Activated naive CD8-positive, alpha-beta T cell treated with anti-CD3 and anti-CD28 coated beads, Interleukin-2, amount 50 U/mL, for 24 hours (primary cell): ENCODE data around the gene C1GALT1C1L.
"Not testable (repeated sequence)": the region's sequence is repeated elsewhere in the genome, so short reads cannot be mapped to it uniquely, and the experiment has no call there.

Source experiments
- ATAC-seq: fragments of 150-1000 bp; cut with Tn5 transposase; one replicate; pipeline ENCODE4 v1.10.0; 2021
- DNase-seq: peaks from one replicate; pipeline ENCODE4 v3.0.0; 2021
- H3K27ac Mint-ChIP-seq: one replicate; pipeline ENCODE4 v1.8.0; 2021; ENCODE audit warnings: mild to moderate bottlenecking, mixed read lengths
- H3K27me3 Mint-ChIP-seq: one replicate; pipeline ENCODE4 v1.8.0; 2021; ENCODE audit warnings: mixed read lengths
- H3K36me3 Mint-ChIP-seq: one replicate; pipeline ENCODE4 v1.8.0; 2021; ENCODE audit warnings: low read depth, mixed read lengths
- H3K4me1 Mint-ChIP-seq: one replicate; pipeline ENCODE4 v1.8.0; 2021; ENCODE audit warnings: mixed read lengths
- H3K4me3 Mint-ChIP-seq: one replicate; pipeline ENCODE4 v1.8.0; 2021; ENCODE audit warnings: mild to moderate bottlenecking, moderate library complexity, mixed read lengths
- H3K9me3 Mint-ChIP-seq: one replicate; pipeline ENCODE4 v1.8.0; 2021; ENCODE audit warnings: mixed read lengths

Gene C1GALT1C1L

DNA sequence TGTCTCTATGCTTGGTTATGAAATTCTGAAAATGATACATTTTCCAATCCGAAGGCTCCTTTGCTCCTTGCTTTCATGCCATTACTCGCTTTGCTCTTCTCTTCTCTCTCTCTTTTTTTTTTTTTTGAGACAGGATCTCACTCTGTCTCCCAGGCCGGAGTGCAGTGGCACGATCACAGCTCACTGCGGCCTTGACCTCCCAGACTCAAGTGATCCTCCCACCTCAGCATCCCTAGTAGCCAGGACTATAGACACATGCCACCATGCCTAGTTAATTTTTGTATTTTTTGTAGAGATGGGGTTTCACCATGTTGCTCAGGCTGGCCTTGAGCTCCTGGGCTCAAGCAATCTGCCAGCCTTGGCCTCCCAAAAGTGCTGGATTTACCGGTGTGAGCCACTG lies 21.9 kb upstream of the C1GALT1C1L start:
- not testable (repeated sequence) for H3K4me1 Mint-ChIP-seq, H3K36me3 Mint-ChIP-seq, H3K27me3 Mint-ChIP-seq, DNase-seq, H3K27ac Mint-ChIP-seq, ATAC-seq, H3K4me3 Mint-ChIP-seq, H3K9me3 Mint-ChIP-seq

DNA sequence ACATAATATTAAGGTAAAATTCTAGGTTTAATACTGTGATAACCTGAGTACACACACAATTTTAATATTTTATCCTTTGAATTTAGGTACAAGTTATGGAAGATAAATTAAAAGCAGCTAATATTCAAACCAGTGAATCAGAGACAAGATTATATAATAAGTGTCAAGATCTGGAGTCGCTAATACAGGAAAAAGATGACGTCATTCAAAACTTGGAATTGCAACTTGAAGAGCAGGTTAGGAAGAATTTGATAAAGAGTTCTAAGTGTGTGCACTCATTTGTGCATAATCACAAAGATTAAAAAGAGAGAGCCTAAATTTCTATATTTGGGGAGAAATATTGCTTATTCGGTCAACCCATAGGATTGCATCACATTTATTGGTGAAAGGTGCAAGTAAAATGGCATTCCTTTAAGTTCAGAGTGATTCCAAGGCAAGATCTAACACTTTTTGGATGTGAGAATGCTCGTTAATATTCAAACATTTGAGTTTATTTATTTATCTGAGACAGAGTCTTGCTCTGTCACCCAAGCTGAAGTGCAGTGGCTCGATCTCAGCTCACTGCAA lies 16.3 kb upstream of the C1GALT1C1L start:
- DNase-seq = no peak
- Mint-ChIP-seq H3K4me1 (no peaks in the 10 kb centered on the region), H3K27me3 (peaks cover 5% of the 10 kb centered on the region), H3K9me3 (no peaks in the 10 kb centered on the region), H3K4me3 (no peak overlapping the region), H3K27ac (no peak overlapping the region), H3K36me3 (no peaks in the 10 kb centered on the region)
- no peak for ATAC-seq

DNA sequence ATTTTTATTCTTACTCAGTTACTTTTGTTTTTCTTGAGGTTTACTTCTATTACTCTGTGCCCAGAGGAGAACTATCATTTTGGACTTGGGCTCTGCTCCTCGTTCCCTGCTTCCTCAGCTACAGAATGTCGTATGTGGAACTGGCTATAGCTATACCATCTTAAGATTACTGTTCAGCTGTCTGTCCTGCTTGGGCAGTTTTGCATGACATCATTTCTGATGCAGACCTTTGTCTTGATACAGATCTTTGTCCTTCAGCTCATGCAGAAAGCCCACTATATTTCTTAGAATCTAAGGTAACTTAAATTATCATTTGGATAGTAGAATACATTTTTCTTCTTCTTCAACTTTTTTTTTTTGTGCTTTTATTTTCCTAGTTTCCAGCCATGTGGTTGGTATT lies 13.8 kb upstream of the C1GALT1C1L start:
- Mint-ChIP-seq H3K4me1 (peaks cover 2% of the 10 kb centered on the region), H3K27ac (no peak overlapping the region), H3K9me3 (no peaks in the 10 kb centered on the region), H3K27me3 (peaks cover 5% of the 10 kb centered on the region), H3K4me3 (no peak overlapping the region), H3K36me3 (no peaks in the 10 kb centered on the region)
- ATAC-seq (no peak), DNase-seq (no peak)

DNA sequence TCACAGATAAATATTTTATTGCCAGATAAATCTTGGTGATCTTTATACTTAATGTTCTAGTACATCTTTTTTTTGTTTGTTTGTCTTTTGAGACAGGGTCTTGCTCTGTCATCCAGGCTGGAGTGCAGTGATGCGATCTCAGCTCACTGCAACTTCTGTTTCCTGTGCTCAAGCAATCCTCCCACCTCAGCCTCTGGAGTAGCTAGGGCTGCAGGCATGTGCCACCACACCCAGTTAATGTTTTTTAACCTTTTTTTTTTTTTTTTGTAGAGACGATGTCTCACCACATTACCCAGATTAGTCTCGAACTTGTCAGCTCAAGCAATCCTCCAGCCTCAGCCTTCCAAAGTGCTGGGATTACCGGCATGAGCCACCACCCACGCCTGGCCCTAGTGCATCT lies 9.1 kb upstream of the C1GALT1C1L start:
- Mint-ChIP-seq H3K27ac (no peak overlapping the region), H3K9me3 (no peaks in the 10 kb centered on the region), H3K27me3 (peaks cover 6% of the 10 kb centered on the region), H3K36me3 (no peaks in the 10 kb centered on the region), H3K4me1 (peaks cover 2% of the 10 kb centered on the region), H3K4me3 (no peak overlapping the region)
- ATAC-seq (no peak), DNase-seq (no peak)

DNA sequence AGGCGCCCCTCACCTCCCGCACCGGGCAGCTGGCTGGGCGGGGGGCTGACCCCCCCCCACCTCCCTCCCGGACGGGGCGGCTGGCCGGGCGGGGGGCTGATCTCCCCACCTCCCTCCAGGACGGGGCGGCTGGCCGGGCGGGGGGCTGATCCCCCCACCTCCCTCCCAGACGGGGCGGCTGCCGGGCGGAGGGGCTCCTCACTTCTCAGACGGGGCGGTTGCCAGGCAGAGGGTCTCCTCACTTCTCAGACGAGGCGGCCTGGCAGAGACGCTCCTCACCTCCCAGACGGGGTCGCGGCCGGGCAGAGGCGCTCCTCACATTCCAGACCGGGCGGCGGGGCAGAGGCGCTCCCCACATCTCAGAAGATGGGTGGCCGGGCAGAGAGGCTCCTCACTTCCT lies 1.6 kb upstream of the C1GALT1C1L start:
- DNase-seq, ATAC-seq, H3K4me3 Mint-ChIP-seq, H3K36me3 Mint-ChIP-seq, H3K27ac Mint-ChIP-seq, H3K9me3 Mint-ChIP-seq, H3K4me1 Mint-ChIP-seq: not testable (repeated sequence)
- H3K27me3 Mint-ChIP-seq = peaks cover 15% of the 10 kb centered on the region

DNA sequence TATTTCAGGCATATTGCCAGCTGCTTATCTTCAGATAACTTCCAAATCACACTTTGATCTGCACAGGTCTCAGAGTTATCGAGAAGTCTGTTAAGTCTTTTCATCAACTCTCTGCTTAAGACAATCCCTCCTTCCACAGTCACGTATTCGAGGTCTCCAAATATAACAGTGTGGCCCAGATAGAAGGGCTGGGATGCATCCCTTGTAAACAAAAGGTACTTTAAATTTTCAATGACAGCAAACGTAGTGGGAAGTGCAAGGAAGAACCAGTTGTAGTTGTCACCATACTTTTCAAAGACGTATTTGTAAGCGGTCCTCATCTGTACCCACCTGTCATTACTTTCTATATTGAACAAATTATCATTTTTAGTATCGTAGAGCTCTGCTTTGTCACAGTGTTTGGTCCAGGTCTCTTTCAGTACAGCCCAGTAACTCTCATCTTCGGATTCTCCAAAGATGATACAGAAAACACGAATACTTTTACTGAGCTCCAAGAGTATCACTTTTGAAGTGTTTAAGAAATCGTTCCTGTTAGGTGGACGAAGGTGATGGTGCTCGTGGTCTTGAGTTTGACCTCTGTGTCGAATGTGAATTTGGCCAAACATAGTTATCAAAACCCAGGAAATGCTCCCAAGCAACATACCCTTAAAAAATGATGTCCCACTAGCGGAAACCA lies 445 bp downstream of the C1GALT1C1L start:
- Mint-ChIP-seq H3K4me3 (peak overlapping the region; percentile 35), H3K9me3 (peaks cover 12% of the 10 kb centered on the region), H3K27me3 (peaks cover 25% of the 10 kb centered on the region), H3K4me1 (peaks cover 5% of the 10 kb centered on the region), H3K36me3 (peaks cover 3% of the 10 kb centered on the region), H3K27ac (no peak overlapping the region)
- ATAC-seq (no peak), DNase-seq (no peak)

DNA sequence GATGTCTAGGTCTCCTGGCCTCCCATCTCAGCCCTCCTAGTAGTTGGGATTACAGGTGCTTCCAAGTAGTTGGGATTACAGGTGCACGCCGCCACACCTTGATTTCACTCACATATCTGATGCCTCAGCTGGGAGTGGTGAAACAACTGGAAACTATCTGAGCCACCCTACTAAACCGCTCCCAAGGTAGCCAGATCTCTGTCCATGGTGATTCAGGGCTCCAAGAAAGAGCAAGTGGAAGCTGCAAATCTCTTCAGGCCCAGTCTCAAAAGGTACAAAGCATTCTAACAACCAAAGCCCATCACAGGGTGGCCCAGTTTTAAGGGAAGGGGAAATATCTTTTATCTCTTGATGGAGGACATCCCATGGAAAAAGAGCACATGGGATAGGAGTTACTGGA lies 19.0 kb downstream of the C1GALT1C1L start:
- H3K9me3 Mint-ChIP-seq = no peaks in the 10 kb centered on the region

DNA sequence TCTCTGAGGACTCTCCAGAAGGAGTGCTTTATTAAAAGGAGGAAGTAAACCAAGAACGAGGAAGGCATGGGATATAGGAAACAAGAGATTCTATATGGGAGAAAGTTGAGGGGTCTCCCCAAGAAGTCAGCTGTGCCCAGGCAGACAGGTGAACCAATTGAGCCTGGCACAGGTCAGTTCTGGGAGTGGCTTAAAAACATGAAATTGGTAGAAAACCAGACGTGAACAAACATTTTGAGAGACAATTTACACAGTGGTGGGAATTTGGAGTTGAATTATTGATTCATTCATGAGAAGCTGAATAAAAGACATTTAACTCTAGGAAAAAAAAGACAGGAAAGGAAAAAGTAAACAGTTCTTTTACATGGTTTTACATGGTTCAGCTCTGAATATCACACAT lies 22.7 kb downstream of the C1GALT1C1L start:
- ATAC-seq (no peak), DNase-seq (no peak)
- no peak overlapping the region for H3K27ac Mint-ChIP-seq
- no peaks in the 10 kb centered on the region for H3K9me3 Mint-ChIP-seq
- no peaks in the 10 kb centered on the region for H3K36me3 Mint-ChIP-seq
- no peak overlapping the region for H3K4me3 Mint-ChIP-seq
- H3K4me1 Mint-ChIP-seq = no peaks in the 10 kb centered on the region
- H3K27me3 Mint-ChIP-seq = peaks cover 9% of the 10 kb centered on the region

More for the DNA sequence above, 19.0 kb downstream of the C1GALT1C1L start:
- no peak overlapping the region for H3K4me3 Mint-ChIP-seq
- no peak overlapping the region for H3K27ac Mint-ChIP-seq
- no peak for ATAC-seq
- peaks cover 9% of the 10 kb centered on the region for H3K27me3 Mint-ChIP-seq
- no peak for DNase-seq
- H3K36me3 Mint-ChIP-seq = no peaks in the 10 kb centered on the region
- no peaks in the 10 kb centered on the region for H3K4me1 Mint-ChIP-seq

DNA sequence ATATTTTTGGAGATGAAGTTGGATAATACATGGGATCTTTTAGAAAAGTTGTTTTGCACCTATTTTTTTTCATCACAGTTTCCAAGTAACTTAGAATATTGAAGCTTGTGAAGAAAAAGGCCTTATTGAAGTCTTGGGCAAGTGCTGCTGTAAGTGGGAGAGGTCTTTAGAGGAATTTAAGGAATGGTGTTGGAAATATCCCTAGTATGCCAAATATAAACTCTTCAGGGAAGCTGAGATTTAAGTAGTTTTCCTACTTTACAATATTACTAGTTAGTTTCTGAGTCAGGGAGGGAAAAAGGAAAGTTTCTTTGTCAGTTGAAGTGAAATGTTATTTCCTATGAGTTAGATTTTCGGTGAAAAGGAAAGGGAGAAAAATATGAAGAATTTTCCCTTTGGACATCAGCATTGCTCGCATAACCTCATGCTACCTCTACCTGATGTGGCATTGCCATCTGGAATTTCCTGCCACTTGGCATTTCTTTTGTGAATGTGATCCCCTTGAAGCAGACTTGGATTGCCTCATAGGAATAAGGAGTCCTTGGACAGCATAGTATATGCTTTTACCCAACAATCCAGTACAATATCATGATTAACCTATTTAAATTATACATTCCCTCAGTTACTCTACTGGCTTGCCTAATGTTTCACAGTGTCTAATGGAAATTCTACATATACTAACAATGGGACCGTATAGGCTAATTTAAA lies 27.1 kb downstream of the C1GALT1C1L start:
- H3K4me3 Mint-ChIP-seq = no peak overlapping the region
- peaks cover 11% of the 10 kb centered on the region for H3K27me3 Mint-ChIP-seq
- H3K9me3 Mint-ChIP-seq = no peaks in the 10 kb centered on the region
- ATAC-seq (no peak), DNase-seq (no peak)
- H3K36me3 Mint-ChIP-seq = no peaks in the 10 kb centered on the region
- no peaks in the 10 kb centered on the region for H3K4me1 Mint-ChIP-seq
- no peak overlapping the region for H3K27ac Mint-ChIP-seq

DNA sequence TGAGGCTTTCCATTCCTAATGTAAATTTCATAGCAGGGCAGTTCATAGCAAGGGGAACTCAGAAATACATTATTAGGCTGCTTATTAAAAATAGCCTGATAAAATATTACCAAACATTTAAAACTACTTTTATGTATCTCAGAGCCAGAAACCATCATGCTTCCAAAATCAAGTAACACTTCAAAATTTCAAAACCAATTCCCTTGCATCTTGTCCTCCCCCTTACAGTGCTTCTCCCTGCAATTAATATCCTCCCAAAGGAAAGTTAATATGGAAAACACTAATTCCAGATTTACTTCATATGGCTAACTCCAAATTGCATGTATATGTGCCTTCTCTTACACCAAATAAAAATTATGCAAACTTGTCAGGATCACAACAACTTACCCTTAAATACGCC lies 32.5 kb downstream of the C1GALT1C1L start:
- ATAC-seq = no peak

DNA sequence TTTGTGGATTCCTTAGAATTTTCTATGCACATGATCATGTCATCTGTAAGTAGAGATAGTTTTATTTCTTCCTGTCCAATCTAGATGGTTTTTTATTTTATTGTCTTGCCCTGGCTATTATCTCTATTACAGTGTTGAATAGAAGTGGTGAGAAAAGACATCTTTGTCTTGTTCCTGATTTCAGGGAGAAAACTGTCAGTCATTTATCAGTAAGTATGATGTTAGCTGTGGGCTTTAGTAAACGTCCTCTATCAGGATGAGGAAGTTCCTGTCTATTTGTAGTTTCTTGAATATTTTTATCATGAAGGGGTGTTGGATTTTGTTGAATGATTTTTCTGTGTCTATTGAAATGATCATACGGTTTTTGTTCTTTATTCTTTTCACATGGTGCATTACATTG lies 33.9 kb downstream of the C1GALT1C1L start:
- no peak overlapping the region for H3K27ac Mint-ChIP-seq
- H3K27me3 Mint-ChIP-seq = peaks cover 9% of the 10 kb centered on the region
- DNase-seq = no peak
- H3K4me3 Mint-ChIP-seq = no peak overlapping the region
- no peak for ATAC-seq
- H3K9me3 Mint-ChIP-seq = peaks cover 5% of the 10 kb centered on the region
- H3K4me1 Mint-ChIP-seq = peaks cover 6% of the 10 kb centered on the region
- H3K36me3 Mint-ChIP-seq = peaks cover 3% of the 10 kb centered on the region

More for the DNA sequence above, 32.5 kb downstream of the C1GALT1C1L start:
- no peak for DNase-seq
- Mint-ChIP-seq H3K36me3 (peaks cover 3% of the 10 kb centered on the region), H3K4me3 (no peak overlapping the region), H3K4me1 (no peaks in the 10 kb centered on the region), H3K27me3 (peaks cover 4% of the 10 kb centered on the region), H3K27ac (no peak overlapping the region), H3K9me3 (peaks cover 5% of the 10 kb centered on the region)

DNA sequence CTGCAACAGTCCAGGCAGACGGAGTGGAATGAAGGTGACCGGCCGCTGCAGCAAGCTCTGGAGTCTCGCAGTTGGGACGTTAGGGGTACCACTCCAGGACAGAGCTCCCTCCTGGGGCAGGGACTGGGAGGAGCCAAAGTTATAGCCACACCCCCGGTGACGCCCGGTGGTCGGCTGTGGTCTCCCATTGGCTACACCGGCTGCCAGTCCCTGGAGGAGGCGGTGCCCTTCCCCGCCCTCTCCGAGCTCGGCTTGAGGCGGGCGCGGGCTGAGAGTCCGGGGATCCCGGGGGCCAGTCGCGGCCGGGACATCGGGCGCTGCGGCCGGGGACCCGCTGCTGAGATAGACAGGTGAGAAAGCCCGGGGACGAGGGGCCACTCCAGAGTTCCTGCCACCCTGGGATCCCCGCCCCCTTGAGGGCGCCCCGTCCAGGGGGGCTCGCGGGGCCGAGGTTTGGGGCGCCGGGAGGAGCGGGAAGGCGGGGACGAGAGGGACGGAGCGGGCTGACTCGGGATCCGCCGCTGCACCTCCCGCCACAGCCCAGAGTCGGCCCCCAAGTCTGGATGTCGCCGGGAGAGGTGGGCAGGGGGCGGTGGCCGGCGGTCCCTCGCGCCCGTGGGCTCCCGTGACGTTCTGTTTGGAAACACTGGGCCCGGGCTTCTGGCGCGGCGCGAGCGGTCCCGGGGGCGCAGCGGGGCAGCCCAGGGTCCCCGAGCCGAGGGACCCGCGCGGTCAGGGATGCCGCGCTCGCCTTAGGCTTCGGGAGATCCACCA lies 39.0 kb downstream of the C1GALT1C1L start, which contains the start of gene PLEKHH2:
TSS of gene PLEKHH2 (plus strand) at position 231 of the 774 bp plus-strand sequence. CDS start 7,414 bp downstream, outside the sequence.
- peak within 1 kb of the TSS; percentile 33 for H3K27ac Mint-ChIP-seq
- H3K36me3 Mint-ChIP-seq = peaks cover 3% of the 10 kb centered on the region
- H3K4me3 Mint-ChIP-seq = peak within 1 kb of the TSS; percentile 81
- peak; percentile 95 for DNase-seq
- H3K9me3 Mint-ChIP-seq = peaks cover 5% of the 10 kb centered on the region
- peaks cover 34% of the 10 kb centered on the region for H3K27me3 Mint-ChIP-seq
- peak; percentile 100 for ATAC-seq
- peaks cover 14% of the 10 kb centered on the region for H3K4me1 Mint-ChIP-seq

DNA sequence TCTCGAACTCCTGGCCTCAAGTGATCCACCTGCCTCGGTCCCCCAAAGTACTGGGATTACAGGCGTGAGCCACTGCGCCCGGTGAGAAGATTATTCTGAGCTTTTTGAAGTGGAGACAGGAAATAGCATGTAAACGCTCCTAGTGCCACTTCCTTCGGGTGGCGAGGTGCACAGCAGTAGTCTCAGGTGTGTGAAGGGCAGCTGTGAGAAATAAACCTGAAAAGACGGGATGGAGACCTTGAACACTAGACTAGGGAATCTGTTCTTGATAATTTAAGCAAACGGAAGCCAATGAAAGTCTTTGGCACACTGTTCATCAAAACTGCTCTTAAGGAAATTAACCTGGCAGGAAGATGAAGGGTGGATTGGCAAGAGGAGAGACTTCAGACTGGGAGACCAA lies 39.6 kb downstream of the C1GALT1C1L start:
- Mint-ChIP-seq H3K9me3 (peaks cover 5% of the 10 kb centered on the region), H3K27me3 (peaks cover 39% of the 10 kb centered on the region), H3K4me1 (peaks cover 14% of the 10 kb centered on the region), H3K27ac (peak overlapping the region; percentile 33), H3K36me3 (peaks cover 3% of the 10 kb centered on the region), H3K4me3 (peak overlapping the region; percentile 81)
- ATAC-seq (no peak), DNase-seq (peak; percentile 8)

DNA sequence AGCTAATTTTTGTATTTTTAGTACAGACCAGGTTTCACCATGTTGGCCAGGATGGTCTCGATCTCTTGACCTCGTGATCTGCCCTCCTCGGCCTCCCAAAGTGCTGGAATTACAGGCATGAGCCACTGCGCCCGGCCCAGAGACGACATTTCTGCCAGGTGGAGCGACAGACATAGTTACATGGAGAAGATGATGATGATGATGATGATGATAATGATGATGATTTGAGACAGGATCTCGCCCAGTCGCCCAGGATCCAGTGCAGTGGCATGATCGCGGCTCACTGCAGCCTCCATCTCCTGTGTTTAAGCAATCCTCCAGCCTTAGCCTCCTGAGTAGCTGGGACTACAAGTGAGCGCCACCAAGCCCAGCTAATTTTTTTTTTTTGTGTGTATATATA lies 40.1 kb downstream of the C1GALT1C1L start:
- H3K4me3 Mint-ChIP-seq = peak overlapping the region; percentile 81
- H3K27me3 Mint-ChIP-seq = peaks cover 39% of the 10 kb centered on the region
- H3K4me1 Mint-ChIP-seq = peaks cover 14% of the 10 kb centered on the region
- not testable (repeated sequence) for DNase-seq, H3K36me3 Mint-ChIP-seq, H3K27ac Mint-ChIP-seq, H3K9me3 Mint-ChIP-seq, ATAC-seq
